ENCODE measurements around the gene FAM153A.
"Not testable (repeated sequence)": the region's sequence is repeated elsewhere in the genome, so short reads cannot be mapped to it uniquely, and the experiment has no call there.

The FAM153A gene

GRCh38 chr5:177771206-177771605 is 11.5 kb downstream of the FAM153A start:
- H3K4me3 Mint-ChIP-seq, H3K27me3 Mint-ChIP-seq, H3K27ac Mint-ChIP-seq, H3K36me3 Mint-ChIP-seq, H3K9me3 Mint-ChIP-seq, H3K4me1 Mint-ChIP-seq: not testable (repeated sequence)

GRCh38 chr5:177770646-177771045 is 12.1 kb downstream of the FAM153A start:
- not testable (repeated sequence) for H3K9me3 Mint-ChIP-seq, H3K27ac Mint-ChIP-seq, H3K27me3 Mint-ChIP-seq, H3K4me1 Mint-ChIP-seq, H3K36me3 Mint-ChIP-seq, H3K4me3 Mint-ChIP-seq

- not testable (repeated sequence) for H3K4me3 Mint-ChIP-seq, H3K9me3 Mint-ChIP-seq, H3K27ac Mint-ChIP-seq, H3K36me3 Mint-ChIP-seq, H3K27me3 Mint-ChIP-seq, H3K4me1 Mint-ChIP-seq
Observed at GRCh38 chr5:177763737-177764508, 18.8 kb downstream of the FAM153A start.

DNA sequence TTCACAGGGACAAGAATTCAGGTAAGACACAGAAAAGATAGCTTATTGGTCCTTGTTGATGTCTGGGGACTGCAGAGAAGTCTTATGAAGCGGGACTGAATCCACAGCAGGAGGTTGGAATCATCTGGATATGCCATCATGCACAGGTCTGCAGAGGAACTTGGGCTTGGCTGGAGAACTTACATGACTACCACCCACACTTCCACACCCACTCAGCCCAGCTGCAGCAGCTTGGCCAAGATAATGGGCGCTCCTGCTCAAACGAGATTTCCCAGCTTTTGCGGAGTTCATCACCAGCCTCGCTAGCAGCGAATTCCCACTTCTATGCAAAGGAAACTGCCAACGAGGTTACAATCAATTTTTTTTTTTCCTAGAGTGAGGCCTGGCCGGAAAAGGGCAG is 21.7 kb downstream of the FAM153A start:
- H3K27me3 Mint-ChIP-seq, H3K27ac Mint-ChIP-seq, H3K4me3 Mint-ChIP-seq, H3K9me3 Mint-ChIP-seq, H3K36me3 Mint-ChIP-seq, H3K4me1 Mint-ChIP-seq: not testable (repeated sequence)

- H3K4me1 Mint-ChIP-seq, H3K4me3 Mint-ChIP-seq, H3K27ac Mint-ChIP-seq, H3K36me3 Mint-ChIP-seq, H3K27me3 Mint-ChIP-seq, H3K9me3 Mint-ChIP-seq: not testable (repeated sequence)
Observed at GRCh38 chr5:177747354-177747753, 35.3 kb downstream of the FAM153A start.

GRCh38 chr5:177724858-177725257 is 57.8 kb downstream of the FAM153A start:
- H3K36me3 Mint-ChIP-seq, H3K27me3 Mint-ChIP-seq, H3K27ac Mint-ChIP-seq, H3K4me3 Mint-ChIP-seq, H3K4me1 Mint-ChIP-seq, H3K9me3 Mint-ChIP-seq: not testable (repeated sequence)

- H3K9me3 Mint-ChIP-seq, H3K36me3 Mint-ChIP-seq, H3K27me3 Mint-ChIP-seq, H3K4me3 Mint-ChIP-seq, H3K27ac Mint-ChIP-seq, H3K4me1 Mint-ChIP-seq: not testable (repeated sequence)
Observed at GRCh38 chr5:177723831-177724485, 58.7 kb downstream of the FAM153A start.

GRCh38 chr5:177722829-177723228 is 59.9 kb downstream of the FAM153A start:
- H3K4me3 Mint-ChIP-seq, H3K36me3 Mint-ChIP-seq, H3K27ac Mint-ChIP-seq, H3K4me1 Mint-ChIP-seq, H3K9me3 Mint-ChIP-seq, H3K27me3 Mint-ChIP-seq: not testable (repeated sequence)

DNA sequence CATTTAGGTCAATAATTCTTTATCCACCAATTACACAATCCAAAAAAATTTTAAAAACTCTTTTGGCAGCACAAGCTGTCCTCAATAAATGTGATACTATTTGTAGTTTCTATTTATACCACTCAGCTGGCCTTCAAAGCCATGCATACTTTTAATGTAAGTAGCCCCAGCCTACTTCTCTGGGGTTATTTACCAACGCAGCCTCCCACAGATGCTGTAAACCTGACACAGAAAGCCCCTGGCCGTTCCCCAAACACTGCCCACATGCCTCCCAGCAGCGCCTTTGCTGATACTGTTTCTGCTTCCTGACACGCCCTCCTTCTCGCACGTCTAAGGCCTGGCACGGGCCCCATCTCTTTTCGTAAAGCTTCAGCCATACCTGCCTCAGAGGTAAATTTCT is 62.7 kb downstream of the FAM153A start:
- not testable (repeated sequence) for H3K36me3 Mint-ChIP-seq, H3K27ac Mint-ChIP-seq, H3K4me1 Mint-ChIP-seq, H3K27me3 Mint-ChIP-seq, H3K9me3 Mint-ChIP-seq, H3K4me3 Mint-ChIP-seq

GRCh38 chr5:177715423-177715822 is 67.3 kb downstream of the FAM153A start:
- H3K27me3 Mint-ChIP-seq, H3K4me1 Mint-ChIP-seq, H3K36me3 Mint-ChIP-seq, H3K9me3 Mint-ChIP-seq, H3K27ac Mint-ChIP-seq, H3K4me3 Mint-ChIP-seq: not testable (repeated sequence)

GRCh38 chr5:177696100-177696499 is 86.6 kb downstream of the FAM153A start:
- H3K4me3 Mint-ChIP-seq, H3K27me3 Mint-ChIP-seq, H3K27ac Mint-ChIP-seq, H3K36me3 Mint-ChIP-seq, H3K4me1 Mint-ChIP-seq, H3K9me3 Mint-ChIP-seq: not testable (repeated sequence)

GRCh38 chr5:177695356-177695930 is 87.3 kb downstream of the FAM153A start:
- not testable (repeated sequence) for H3K36me3 Mint-ChIP-seq, H3K27ac Mint-ChIP-seq

GRCh38 chr5:177694518-177694835 is 88.2 kb downstream of the FAM153A start:
- H3K9me3 Mint-ChIP-seq, H3K27ac Mint-ChIP-seq, H3K4me3 Mint-ChIP-seq, H3K27me3 Mint-ChIP-seq, H3K4me1 Mint-ChIP-seq, H3K36me3 Mint-ChIP-seq: not testable (repeated sequence)

More at GRCh38 chr5:177695356-177695930, 87.3 kb downstream of the FAM153A start:
- not testable (repeated sequence) for H3K9me3 Mint-ChIP-seq, H3K27me3 Mint-ChIP-seq, H3K4me3 Mint-ChIP-seq, H3K4me1 Mint-ChIP-seq

GRCh38 chr5:177693671-177694517 is 88.8 kb downstream of the FAM153A start:
- H3K4me3 Mint-ChIP-seq, H3K27ac Mint-ChIP-seq: not testable (repeated sequence)

DNA sequence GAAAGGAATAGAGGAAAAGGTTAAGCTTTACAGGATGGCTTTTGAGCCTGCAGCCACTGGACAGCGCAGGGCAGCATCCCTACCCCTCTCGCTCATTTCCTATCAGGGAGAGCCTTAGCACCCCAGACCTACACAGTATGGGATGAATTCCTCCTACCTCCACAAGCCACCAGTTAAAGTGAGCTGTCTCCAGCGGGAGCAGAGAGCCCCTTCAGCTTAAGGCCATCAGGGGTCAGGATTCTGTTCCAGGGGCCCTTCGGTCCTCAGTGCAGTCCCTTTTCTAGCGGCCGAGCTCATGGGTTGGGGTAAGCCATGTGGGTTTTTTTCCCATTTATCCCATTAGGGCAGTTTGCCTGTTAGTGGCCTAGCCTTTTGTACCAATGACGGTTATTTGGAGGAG is 89.7 kb downstream of the FAM153A start:
- not testable (repeated sequence) for H3K4me1 Mint-ChIP-seq, H3K27ac Mint-ChIP-seq, H3K27me3 Mint-ChIP-seq, H3K36me3 Mint-ChIP-seq, H3K4me3 Mint-ChIP-seq, H3K9me3 Mint-ChIP-seq

More at GRCh38 chr5:177693671-177694517, 88.8 kb downstream of the FAM153A start:
- H3K9me3 Mint-ChIP-seq, H3K36me3 Mint-ChIP-seq, H3K4me1 Mint-ChIP-seq, H3K27me3 Mint-ChIP-seq: not testable (repeated sequence)

DNA sequence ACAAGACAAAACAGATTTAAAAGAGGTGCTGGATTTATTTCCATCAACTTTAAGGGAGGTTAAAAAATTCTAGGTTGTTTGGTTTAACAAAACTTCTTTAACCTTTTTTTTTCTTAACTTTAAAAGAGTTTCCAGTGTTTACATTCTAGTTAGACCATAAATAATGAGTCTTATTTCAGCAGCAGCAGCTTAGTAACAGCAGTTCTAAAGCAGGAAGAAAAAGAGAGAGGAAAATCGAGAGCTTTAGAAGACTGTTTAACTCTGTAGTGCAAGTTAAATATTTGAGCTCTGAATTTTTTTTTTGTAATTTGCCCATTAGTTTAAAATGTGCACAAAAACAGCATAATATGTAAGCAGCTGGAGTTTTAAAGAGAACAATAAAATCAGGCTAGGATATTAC is 90.2 kb downstream of the FAM153A start:
- not testable (repeated sequence) for H3K4me1 Mint-ChIP-seq, H3K27ac Mint-ChIP-seq, H3K9me3 Mint-ChIP-seq

More for the DNA sequence above, 90.2 kb downstream of the FAM153A start:
- not testable (repeated sequence) for H3K27me3 Mint-ChIP-seq, H3K36me3 Mint-ChIP-seq, H3K4me3 Mint-ChIP-seq
